ENCODE data around the gene CCDC187. TPM values are rescaled to one million over a fixed set of nuclear protein-coding genes. Genes with fewer than 3 reads are reported as not detected.

The CCDC187 gene
- total and polyA plus RNA-seq, 2 of the 13 experiments (the other 11 are each of a cell fraction or from before 2014, with no cell fraction given), result 0.03 to 0.13 TPM

DNA sequence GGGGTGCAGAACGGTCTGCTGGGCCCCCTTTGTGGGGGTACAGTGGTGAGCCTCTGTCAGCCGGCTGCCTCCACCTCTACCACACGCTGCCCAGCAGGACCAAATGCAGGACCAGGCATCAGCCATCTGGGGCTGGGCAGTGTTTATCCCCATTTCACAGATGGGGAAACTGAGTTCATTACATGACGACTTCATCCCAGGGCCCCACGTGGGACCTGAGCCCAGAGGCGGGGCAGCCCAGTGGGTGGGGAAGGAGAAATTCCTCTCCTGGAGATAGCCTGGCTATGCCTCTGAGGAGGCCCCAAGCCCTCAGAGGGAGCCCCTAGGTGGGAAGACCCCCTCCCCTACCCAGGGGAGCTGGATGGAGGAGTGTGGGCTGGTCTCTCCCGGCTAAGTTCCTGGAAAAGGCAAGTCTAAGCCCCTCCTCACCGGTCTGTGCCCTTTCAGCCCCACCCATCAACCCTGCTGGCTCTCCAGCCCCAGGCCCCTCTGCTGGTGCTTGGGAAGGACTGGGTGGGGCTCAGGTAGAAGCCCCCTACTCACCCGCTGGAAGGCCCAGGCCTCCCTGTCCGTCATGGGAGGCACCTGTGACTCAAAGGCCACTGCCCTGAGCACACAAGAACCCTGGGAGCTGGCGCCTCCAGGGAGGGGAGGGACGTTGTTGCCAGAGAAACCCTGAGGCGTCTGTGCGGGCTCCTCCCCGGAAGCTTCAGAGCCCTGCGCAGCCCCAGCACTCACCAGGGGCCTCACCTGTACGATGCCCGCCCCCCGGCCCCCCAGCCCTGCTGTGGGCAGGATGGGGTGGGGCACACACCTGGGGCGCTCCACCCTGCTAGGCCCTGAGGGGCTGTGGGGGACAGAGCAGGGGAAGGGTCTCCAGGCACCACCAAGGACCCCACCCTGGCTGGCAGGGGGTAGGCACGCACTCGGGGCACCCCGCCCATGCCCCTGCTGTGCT, 7.4 kb upstream of the CCDC187 start (continued):
- TF ChIP-seq, protein P1, sequence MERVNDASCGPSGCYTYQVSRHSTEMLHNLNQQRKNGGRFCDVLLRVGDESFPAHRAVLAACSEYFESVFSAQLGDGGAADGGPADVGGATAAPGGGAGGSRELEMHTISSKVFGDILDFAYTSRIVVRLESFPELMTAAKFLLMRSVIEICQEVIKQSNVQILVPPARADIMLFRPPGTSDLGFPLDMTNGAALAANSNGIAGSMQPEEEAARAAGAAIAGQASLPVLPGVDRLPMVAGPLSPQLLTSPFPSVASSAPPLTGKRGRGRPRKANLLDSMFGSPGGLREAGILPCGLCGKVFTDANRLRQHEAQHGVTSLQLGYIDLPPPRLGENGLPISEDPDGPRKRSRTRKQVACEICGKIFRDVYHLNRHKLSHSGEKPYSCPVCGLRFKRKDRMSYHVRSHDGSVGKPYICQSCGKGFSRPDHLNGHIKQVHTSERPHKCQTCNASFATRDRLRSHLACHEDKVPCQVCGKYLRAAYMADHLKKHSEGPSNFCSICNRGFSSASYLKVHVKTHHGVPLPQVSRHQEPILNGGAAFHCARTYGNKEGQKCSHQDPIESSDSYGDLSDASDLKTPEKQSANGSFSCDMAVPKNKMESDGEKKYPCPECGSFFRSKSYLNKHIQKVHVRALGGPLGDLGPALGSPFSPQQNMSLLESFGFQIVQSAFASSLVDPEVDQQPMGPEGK (CRISPR knock-in tag; IDR thresholded peaks at IDR 0.05), result peak; percentile 56
- no peak for TF ChIP-seq TOPORS (CRISPR knock-in tag; IDR thresholded peaks at IDR 0.05)
- TF ChIP-seq KLF12 (CRISPR knock-in tag; IDR thresholded peaks at IDR 0.05; ENCODE audit: borderline replicate concordance), result 0 out of 2 replicates have a peak, but pooled peaks have one; percentile 34
- TF ChIP-seq SP5 (CRISPR knock-in tag; IDR thresholded peaks at IDR 0.05; ENCODE audit: borderline replicate concordance, low read depth), result no peak
- no peak for TF ChIP-seq MIXL1 (CRISPR knock-in tag; IDR thresholded peaks at IDR 0.05)
- TF ChIP-seq GABPA (IDR thresholded peaks at IDR 0.05; ENCODE audit: low read depth, low read length), result no peak
- TF ChIP-seq GABPA (CRISPR knock-in tag; IDR thresholded peaks at IDR 0.05; ENCODE audit: low read depth), result peak; percentile 64
- no peak for TF ChIP-seq GZF1 (CRISPR knock-in tag; IDR thresholded peaks at IDR 0.05)
- no peak for TF ChIP-seq ZNF530 (CRISPR knock-in tag; IDR thresholded peaks at IDR 0.05; ENCODE audit: low read depth)
- TF ChIP-seq YY1 (IDR thresholded peaks at IDR 0.05; ENCODE audit: insufficient read depth, insufficient replicate concordance, low read depth, low read length), result peak; percentile 8
- TF ChIP-seq GABPB1 (CRISPR knock-in tag; IDR thresholded peaks at IDR 0.05), result peak; percentile 66; the same call in 1 of the 2 replicates
- TF ChIP-seq RBM39 (IDR thresholded peaks at IDR 0.05; ENCODE audit: low read depth, low read length, poor library complexity, severe bottlenecking), result peak; percentile 17
- peak; percentile 34; the same call in 1 of the 2 replicates for TF ChIP-seq ZNF263 (CRISPR knock-in tag; IDR thresholded peaks at IDR 0.05)
- TF ChIP-seq ZNF256 (CRISPR knock-in tag; conservative IDR thresholded peaks at IDR 0.05), result no peak
- no peak for TF ChIP-seq PHF21A (CRISPR knock-in tag; IDR thresholded peaks at IDR 0.05)
- peak; percentile 37 for TF ChIP-seq HNRNPLL (IDR thresholded peaks at IDR 0.05; ENCODE audit: low read depth, low read length, poor library complexity, severe bottlenecking)
- TF ChIP-seq NFE2 (CRISPR knock-in tag; IDR thresholded peaks at IDR 0.05), result no peak
- TF ChIP-seq ZNF660 (CRISPR knock-in tag; IDR thresholded peaks at IDR 0.05; ENCODE audit: borderline replicate concordance, low read depth), result no peak
- peak; percentile 69 for TF ChIP-seq RFX3 (CRISPR knock-in tag; IDR thresholded peaks at IDR 0.05)
- TF ChIP-seq SMYD3 (CRISPR knock-in tag; IDR thresholded peaks at IDR 0.05), result no peak
- 0 out of 2 replicates have a peak, but pooled peaks have one; percentile 13 for TF ChIP-seq ZFY (CRISPR knock-in tag; IDR thresholded peaks at IDR 0.05)
- TF ChIP-seq, protein P2, sequence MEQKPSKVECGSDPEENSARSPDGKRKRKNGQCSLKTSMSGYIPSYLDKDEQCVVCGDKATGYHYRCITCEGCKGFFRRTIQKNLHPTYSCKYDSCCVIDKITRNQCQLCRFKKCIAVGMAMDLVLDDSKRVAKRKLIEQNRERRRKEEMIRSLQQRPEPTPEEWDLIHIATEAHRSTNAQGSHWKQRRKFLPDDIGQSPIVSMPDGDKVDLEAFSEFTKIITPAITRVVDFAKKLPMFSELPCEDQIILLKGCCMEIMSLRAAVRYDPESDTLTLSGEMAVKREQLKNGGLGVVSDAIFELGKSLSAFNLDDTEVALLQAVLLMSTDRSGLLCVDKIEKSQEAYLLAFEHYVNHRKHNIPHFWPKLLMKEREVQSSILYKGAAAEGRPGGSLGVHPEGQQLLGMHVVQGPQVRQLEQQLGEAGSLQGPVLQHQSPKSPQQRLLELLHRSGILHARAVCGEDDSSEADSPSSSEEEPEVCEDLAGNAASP (CRISPR knock-in tag; IDR thresholded peaks at IDR 0.05; ENCODE audit: borderline replicate concordance), result no peak
- TF ChIP-seq HDAC1 (CRISPR knock-in tag; IDR thresholded peaks at IDR 0.05), result peak; percentile 16; the same call in 1 of the 2 replicates
- no peak for TF ChIP-seq PITX1 (CRISPR knock-in tag; IDR thresholded peaks at IDR 0.05)
- TF ChIP-seq ZNF33B (CRISPR knock-in tag; IDR thresholded peaks at IDR 0.05), result no peak
- TF ChIP-seq ZNF883 (CRISPR knock-in tag; IDR thresholded peaks at IDR 0.05; ENCODE audit: not compliant biosample characterization), result no peak
- TF ChIP-seq ZNF567 (CRISPR knock-in tag; IDR thresholded peaks at IDR 0.05; ENCODE audit: borderline replicate concordance), result no peak
- no peak for TF ChIP-seq RAD21 (CRISPR knock-in tag; IDR thresholded peaks at IDR 0.05)
- 0 out of 2 replicates have a peak, but pooled peaks have one; percentile 20 for TF ChIP-seq ZMYM3 (CRISPR knock-in tag; IDR thresholded peaks at IDR 0.05)
